HG03521 (cell line): ENCODE results near the gene ERI3.

Source experiments
- ATAC-seq: cut with Tn5 transposase; IDR thresholded peaks from one replicate; pipeline ENCODE4 v1.9.1; 2021; ENCODE audit warnings: mild to moderate bottlenecking, moderate library complexity; ENCODE audit not compliant: unreplicated experiment

ERI3 gene, protein sequence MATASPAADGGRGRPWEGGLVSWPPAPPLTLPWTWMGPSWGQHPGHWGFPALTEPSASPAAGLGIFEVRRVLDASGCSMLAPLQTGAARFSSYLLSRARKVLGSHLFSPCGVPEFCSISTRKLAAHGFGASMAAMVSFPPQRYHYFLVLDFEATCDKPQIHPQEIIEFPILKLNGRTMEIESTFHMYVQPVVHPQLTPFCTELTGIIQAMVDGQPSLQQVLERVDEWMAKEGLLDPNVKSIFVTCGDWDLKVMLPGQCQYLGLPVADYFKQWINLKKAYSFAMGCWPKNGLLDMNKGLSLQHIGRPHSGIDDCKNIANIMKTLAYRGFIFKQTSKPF

GRCh38 chr1:44354840-44355581, at the start of gene ERI3:
ERI3 (minus strand) TSS chr1:44355257; CDS start chr1:44355026, 231 bp downstream.
- peak; percentile 98 for ATAC-seq

DNA sequence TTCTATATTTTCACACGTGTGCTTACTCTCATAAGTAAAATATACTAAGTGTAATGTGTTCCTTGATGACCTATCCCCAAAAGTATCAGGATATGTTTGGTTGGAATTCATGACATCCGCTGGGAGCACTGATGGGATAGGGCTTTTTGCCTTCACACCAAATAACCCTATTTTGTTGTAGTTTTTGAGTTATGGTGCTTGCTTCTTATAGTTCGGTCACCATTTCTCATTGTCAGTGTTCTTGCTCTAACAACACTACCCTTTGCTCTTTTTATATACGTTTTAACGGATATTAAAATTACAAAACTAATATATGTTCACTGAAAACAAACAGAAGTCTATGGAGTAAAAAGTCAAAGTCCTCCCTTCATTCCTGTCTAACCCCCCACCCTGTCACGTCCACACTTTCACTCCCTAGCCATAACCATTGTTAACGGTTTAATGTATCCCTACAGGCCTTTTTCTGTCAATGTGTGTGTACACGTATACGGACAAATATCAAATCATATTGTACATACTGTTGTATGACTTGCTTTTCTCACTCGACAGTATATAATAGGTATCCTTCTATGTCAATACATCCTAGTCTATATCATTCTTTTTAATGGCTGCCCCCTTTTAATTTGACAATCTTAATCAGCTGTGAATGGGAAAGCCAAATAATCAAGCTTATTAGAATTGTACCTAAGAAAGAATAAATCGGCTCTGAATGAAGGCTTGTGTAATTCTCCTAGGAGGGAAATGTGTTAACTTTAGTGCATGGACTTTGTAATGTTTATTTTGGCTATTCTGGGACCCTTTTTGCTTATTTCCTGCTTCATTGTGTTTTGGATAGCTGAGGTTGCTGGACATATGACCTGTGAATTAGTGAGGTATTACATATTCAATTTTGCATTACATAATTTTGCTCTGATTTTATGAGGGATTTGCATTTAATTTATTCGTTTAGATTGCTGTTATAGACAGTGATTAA, 46.5 kb upstream of the ERI3 start:
- no peak for ATAC-seq

DNA sequence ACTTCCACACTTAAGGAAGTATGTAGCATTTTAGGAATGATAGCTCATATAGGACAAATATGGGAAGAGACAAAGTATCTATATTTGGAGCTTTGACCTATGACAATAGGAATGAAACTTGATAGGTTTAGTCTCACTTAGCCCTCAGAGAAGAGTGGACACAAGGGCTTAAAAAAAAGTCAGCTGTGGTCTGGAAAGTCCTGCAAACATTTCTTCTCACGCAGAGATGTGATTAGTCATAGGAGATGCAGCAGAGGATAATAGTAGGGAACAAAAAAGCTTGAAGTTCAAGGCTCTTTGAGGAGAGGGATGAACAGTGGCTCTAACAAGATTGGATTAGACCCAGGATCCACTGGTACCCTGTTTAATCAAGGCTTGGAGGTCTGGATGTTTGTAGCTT, 35.2 kb upstream of the ERI3 start:
- no peak for ATAC-seq

DNA sequence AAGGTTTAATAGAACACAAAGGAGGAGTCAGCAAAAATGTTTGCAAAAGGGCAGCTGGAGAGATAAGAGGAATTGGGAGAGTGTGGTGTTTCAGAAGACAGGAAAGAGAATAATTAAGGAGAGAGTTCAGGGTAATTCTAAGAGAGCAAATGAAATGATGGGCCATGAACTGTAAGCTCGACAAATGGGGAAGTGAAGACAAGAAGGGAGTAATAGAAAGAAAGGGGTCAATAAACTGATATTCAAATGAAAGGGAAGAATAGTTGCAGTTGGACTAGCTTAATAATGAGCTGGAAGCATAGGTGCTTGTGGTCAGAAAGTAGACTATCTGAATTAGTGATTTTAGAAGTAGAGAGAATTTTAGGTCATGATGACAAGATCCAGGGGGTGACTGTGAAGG, 34.4 kb upstream of the ERI3 start:
- ATAC-seq, result no peak

- no peak for ATAC-seq
Observed at GRCh38 chr1:44388551-44388950, 33.5 kb upstream of the ERI3 start.

DNA sequence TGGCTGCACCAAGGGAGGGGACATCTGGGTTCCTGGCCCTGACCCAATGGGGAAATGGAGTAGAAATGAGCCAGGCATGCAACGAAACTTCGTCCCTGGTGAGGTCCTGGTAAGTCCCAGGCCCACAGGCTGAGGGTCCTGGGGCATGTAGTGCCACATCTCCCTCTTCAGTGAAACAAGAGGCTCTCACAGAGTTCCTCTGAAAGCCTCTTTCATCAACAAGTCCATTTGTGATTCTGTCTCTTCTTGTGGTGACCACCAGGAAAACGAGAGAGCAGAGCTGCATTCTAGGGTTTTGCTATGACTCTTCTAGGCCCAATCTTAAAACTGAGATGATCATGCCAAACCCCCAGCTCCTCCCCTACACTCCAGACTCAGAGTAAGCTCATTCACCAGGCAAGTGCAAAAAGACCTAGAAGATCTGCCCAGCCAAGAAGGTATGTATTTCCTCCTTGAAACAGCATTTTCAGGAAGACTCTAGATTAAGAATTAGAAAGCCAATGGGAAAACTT, 25.7 kb upstream of the ERI3 start:
- no peak for ATAC-seq

- no peak for ATAC-seq
Observed at GRCh38 chr1:44377925-44378784, 23.1 kb upstream of the ERI3 start.

DNA sequence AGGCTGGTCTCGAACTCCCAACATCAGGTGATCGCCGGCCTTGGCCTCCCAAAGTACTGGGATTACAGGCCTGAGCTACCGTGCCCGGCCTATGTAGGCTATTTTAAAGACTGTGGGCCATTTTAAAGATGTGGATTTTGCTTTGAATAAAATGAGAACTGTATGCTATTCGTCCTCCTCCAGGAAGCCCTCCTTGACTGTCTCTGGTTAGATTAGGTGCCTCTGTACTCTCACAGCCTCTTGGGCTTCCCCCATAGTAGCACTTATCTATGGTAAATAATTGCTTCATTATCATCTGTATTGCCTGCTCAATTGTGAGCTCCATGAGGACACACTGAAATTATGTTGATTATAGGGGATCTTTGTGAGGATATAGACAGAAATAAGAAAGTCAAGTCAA, 20.5 kb upstream of the ERI3 start:
- no peak for ATAC-seq

- ATAC-seq, result no peak
Observed at GRCh38 chr1:44371206-44371605, 16.1 kb upstream of the ERI3 start.

DNA sequence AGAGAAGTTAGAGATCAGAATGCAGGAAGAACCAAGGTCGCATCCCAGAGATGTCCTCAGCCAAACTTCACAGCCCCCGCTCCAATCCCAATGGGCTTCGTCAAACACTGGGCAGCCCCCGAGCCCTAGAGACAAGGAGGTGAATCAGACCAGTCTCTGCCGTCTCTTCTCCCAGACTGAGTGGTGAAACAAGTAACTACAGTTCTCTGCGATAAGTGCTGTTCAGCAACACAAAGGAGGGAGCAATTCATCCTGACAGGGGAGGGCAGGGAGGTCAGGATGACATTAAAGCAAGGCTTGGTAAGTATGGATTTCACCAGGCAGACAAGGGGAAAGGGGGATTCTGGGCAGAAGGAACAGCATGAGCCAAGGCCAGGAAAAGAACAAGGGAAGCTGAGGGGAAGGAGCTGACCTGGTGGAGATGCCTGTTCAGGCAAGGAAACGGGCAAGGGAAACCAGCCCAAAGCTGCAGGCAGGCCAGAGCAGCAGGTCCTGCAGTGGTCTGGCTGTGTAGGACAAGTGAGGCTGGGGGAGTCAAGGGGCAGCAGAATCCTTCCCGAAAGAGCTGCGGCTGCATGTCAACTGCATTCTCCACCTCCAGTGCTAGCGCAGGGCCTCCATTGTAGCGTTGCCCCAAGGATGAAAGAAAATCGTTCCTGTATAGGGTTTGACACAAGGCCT, 13.6 kb upstream of the ERI3 start:
- no peak for ATAC-seq

DNA sequence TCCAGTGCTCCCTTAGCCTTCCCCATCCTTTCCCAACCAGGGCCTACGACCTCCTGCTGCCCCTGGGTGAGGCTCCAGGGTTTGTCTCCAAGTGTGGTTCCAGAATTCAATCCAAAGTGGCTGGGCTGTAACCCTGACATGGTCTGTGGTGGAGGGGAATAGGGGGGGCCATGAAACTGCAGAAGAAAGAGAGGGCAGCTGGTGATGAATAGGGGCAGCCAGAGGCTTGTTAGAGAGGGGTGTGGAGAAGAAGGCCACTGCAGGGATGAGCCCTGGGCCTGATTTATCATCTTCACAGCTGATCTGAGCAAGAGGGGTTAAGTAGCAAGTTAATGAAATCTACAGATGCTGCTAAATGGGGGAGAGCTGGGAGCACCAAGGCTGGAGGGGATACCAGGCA, 12.9 kb upstream of the ERI3 start:
- no peak for ATAC-seq

- ATAC-seq, result no peak
Observed at GRCh38 chr1:44366371-44366975, 11.4 kb upstream of the ERI3 start.

GRCh38 chr1:44361478-44361877, 6.4 kb upstream of the ERI3 start:
- ATAC-seq, result no peak

DNA sequence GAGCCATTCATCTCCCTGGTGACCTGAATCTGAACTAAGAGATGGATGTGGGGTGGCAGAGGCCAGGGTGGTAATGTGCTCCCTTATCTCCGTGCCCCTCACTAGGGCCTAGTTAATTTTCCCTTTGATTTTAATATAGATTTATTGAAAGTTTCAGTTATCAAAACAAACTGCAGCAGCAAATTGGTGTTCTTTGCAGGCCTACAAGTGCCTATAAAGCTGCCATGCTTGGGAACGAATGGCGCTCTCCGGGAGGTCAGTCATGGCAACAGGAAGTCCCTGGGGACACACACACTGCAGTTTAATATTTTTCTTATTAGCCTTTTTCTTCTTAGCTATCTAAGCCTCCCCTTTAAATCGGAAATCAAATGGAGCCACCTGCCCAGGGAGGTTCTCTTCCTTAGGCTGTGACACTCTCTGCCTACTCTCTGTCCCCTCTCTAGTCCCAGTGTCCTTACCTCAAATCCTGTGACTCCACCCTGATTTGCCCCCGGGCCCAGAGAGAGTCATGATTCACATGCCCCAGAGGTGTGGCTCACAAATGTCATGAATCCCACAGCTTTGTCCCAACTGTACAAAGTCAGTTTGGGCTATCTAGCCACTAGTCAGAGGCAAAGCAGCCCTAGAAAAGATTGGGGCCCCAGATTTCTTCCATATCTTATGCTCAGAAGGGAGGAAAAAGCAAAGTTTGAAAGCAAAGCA, 4.3 kb upstream of the ERI3 start:
- ATAC-seq, result no peak

DNA sequence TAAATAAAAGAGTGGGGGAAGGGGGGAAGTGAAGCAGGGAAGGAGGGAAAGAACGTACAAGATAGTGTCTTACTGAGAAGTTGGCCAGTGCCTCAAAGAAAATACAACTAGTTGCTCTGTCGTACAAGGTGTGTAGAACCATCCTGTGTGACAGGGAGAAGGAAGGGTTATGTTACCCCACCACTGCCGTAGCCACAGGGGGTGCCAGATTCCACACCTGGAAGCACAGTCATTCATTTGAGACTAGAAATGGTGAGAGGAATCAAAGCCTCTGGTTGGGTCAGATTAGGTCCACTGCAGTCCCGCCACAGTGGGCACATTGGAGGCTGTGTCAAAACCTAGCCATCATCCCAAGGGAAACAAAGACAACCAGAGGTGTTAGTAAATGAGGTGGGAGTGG, 2.7 kb upstream of the ERI3 start:
- ATAC-seq, result no peak

DNA sequence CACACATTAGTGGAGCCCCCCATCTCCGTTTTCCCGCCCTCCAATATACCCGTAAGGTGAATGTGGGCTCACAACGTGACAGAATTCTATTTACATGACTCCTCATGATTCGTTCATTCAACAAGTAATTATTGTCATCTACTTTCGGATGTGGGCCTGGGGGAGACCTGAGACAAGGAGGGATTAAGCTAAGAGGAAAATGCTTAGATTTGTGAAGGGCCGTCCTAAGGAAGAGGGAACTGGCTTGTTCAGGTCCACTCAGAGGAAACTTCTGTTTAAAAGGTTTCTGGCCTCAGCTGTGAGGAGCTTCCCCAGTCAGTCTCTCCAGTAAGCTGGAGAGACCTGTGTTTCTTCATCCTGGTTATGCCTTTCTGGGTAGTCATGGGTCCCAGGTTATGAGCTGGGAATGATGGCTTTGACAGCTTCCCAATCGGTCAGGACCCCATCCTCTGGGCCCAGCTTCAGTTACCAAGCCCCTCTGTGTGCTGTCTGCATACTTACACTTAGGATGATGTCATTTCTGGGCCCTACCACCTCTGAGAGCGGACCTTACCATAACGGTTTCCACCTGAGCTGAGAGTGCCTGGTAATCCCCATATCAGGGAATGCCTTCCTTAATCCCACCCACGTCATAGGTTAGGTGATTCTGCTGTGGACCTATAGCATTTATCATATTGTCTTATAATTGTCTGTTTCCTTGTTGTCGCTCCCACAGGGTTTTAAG, 687 bp upstream of the ERI3 start:
- no peak for ATAC-seq

DNA sequence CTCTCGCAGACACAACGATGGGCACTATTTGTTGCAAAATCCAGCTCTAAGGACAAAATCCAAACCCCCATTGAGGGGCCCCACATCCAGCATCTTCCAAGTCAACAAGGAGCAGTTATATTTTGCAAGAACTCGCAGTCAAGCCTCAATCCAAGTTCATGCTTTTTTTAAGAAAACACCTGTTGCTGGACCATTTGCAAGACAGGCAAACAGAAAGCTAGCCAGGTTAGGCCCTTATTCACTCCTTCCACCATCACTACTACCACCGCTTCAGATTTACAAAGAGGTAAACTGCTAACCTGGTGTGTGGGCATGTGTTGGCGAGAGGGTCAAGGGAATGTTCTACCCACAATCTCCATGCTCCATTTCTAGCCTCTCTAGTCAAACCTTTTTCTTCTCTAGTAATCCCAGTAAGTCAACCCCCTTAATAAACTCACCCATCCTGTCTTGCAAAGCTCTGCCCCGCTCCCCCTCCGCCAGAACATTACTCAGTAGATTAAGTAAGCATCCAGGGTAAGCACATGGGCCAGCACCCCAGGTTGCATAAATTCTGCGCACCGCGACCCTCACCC, 703 bp downstream of the ERI3 start:
- ATAC-seq, result no peak

GRCh38 chr1:44353604-44354003, 1.5 kb downstream of the ERI3 start:
- ATAC-seq, result no peak
